Hepatocyte (in vitro differentiated cells): ENCODE results near the gene DPYD.

Experiments used
- CTCF ChIP-seq: fragments of 200-600 bp; sonication (generic); IDR thresholded peaks from 2 replicates; pipeline ENCODE4 v1.5.1; 2016; ENCODE audit warnings: antibody characterized with exemption, mild to moderate bottlenecking; ENCODE audit not compliant: poor library complexity
- EZH2 ChIP-seq: fragments of 200-600 bp; sonication (generic); IDR thresholded peaks from 2 replicates; pipeline ENCODE4 v1.6.1; 2016; ENCODE audit warnings: antibody characterized with exemption, mild to moderate bottlenecking, borderline replicate concordance
- EZH2phosphoT487 ChIP-seq: fragments of 200-600 bp; sonication (generic); IDR thresholded peaks from one replicate; pipeline ENCODE4 v1.6.1; 2018; ENCODE audit warnings: antibody characterized with exemption, mild to moderate bottlenecking, low read depth, moderate library complexity; ENCODE audit not compliant: unreplicated experiment, severe bottlenecking

- TF ChIP-seq CTCF: no peak
- TF ChIP-seq EZH2: no peak
- no peak for TF ChIP-seq EZH2phosphoT487
Observed at GRCh38 chr1:97654876-97655585, 265.8 kb downstream of the DPYD start.
